NCI-H446 treated with DMSO at 0.1 percent for 48 hours (cell line): ENCODE measurements around the gene GAGE12F.
"Not testable (repeated sequence)": the region's sequence is repeated elsewhere in the genome, so short reads cannot be mapped to it uniquely, and the experiment has no call there.

ENCODE experiments used
- DNase-seq: peaks from one replicate; lab custom pipeline; 2025; lab: John Stamatoyannopoulos, UW

GAGE12F gene

GRCh38 chrX:49560542-49560941 is at the start of gene GAGE12F:
TSS of gene GAGE12F (plus strand) at chrX:49560842. CDS start at chrX:49561997, 1,155 bp downstream.
- not testable (repeated sequence) for DNase-seq

GRCh38 chrX:49531877-49532276 is 28.8 kb upstream of the GAGE12F start, which contains the start of gene GAGE12C:
TSS of gene GAGE12C (plus strand) at chrX:49532177. CDS start at chrX:49533332, 1,155 bp downstream.
- not testable (repeated sequence) for DNase-seq

- DNase-seq, result not testable (repeated sequence)
These were observed 19.2 kb upstream of the GAGE12F start, which contains the start of gene GAGE12D for GRCh38 chrX:49541433-49541832. TSS of gene GAGE12D (plus strand) at chrX:49541733. CDS start at chrX:49542888, 1,155 bp downstream.

- not testable (repeated sequence) for DNase-seq
These were observed 9.7 kb upstream of the GAGE12F start, which contains the start of gene GAGE12E for GRCh38 chrX:49550989-49551388. TSS of gene GAGE12E (plus strand) at chrX:49551289. CDS start at chrX:49552444, 1,155 bp downstream.

GRCh38 chrX:49568728-49569127 is 8.1 kb downstream of the GAGE12F start:
- not testable (repeated sequence) for DNase-seq

- DNase-seq, result not testable (repeated sequence)
These were observed 8.5 kb downstream of the GAGE12F start for GRCh38 chrX:49569152-49569551.

GRCh38 chrX:49570100-49570499 is 9.5 kb downstream of the GAGE12F start, which contains the start of gene GAGE12G:
TSS of gene GAGE12G (plus strand) at chrX:49570400. CDS start at chrX:49571555, 1,155 bp downstream.
- DNase-seq, result not testable (repeated sequence)

GRCh38 chrX:49579649-49580048 is 19.0 kb downstream of the GAGE12F start, which contains the start of gene GAGE12H:
TSS of gene GAGE12H (plus strand) at chrX:49579949. CDS start at chrX:49581104, 1,155 bp downstream.
- DNase-seq, result not testable (repeated sequence)

- DNase-seq, result not testable (repeated sequence)
These were observed 28.6 kb downstream of the GAGE12F start, which contains the start of gene GAGE2A for GRCh38 chrX:49589196-49589595. TSS of gene GAGE2A (plus strand) at chrX:49589496. CDS start at chrX:49590651, 1,155 bp downstream.

- not testable (repeated sequence) for DNase-seq
These were observed 29.3 kb downstream of the GAGE12F start for GRCh38 chrX:49589769-49590478.

GRCh38 chrX:49590488-49590887 is 29.8 kb downstream of the GAGE12F start:
- not testable (repeated sequence) for DNase-seq

- not testable (repeated sequence) for DNase-seq
These were observed 38.1 kb downstream of the GAGE12F start, which contains the start of gene GAGE1 for GRCh38 chrX:49598720-49599119. TSS of gene GAGE1 (plus strand) at chrX:49599020. CDS start at chrX:49600175, 1,155 bp downstream.

- no peak for DNase-seq
These were observed 50.2 kb downstream of the GAGE12F start for GRCh38 chrX:49610718-49611310.
